AG09309 (cell line): ENCODE data around the gene MAPK14.

ENCODE experiments used
- DNase-seq: peaks from one replicate; pipeline ENCODE4 v3.0.0-alpha.2; 2010; ENCODE audit warnings: low read depth
- H3K4me3 ChIP-seq: 2 replicates; pipeline ENCODE4 v1.5.1; 2011; ENCODE audit warnings: mild to moderate bottlenecking, low read depth, low read length, moderate library complexity; ENCODE audit not compliant: control insufficient read depth
- TF ChIP-seq, protein P1 (sequence below): IDR thresholded peaks from 2 replicates; pipeline ENCODE4 v1.5.1; 2011; ENCODE audit warnings: mild to moderate bottlenecking, low read depth, low read length, inconsistent platforms; ENCODE audit not compliant: insufficient read depth, control insufficient read depth; ENCODE audit errors: missing control alignments

The MAPK14 gene

DNA sequence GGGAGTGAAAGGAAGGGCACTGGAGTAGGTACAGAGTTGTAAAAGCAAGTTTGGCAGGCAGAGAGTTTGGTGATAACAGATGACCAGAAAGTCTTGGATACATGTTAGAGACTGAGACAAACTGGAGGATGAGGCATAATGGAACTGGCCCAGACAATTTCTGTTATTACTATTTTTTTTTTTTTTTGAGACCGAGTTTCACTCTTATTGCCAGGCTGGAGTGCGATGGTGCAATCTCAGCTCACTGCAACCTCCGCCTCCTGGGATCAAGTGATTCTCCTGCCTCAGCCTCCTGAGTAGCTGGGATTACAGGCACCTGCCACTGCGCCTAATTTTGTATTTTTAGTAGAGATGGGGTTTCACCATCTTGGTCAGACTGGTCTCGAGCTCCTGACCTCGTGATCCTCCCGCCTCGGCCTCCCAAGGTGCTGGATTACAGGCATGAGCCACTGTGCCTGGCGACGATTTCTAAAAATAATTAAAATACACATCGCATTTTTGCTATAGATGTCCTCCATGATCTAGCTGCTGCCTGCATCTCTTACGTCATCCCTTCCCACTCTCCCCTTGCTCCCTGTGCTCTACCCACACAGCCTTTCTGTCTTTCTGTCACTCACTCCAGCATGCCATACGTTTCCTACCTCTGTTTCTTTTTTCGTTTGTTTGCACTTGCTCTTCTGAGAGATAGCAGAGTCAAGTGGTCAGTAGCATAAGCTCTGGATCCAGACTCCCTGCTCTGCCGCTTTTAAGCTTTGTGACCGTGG lies 23.5 kb downstream of the MAPK14 start:
- no peak for DNase-seq
- H3K4me3 ChIP-seq = no peak overlapping the region
- TF ChIP-seq, protein P1, sequence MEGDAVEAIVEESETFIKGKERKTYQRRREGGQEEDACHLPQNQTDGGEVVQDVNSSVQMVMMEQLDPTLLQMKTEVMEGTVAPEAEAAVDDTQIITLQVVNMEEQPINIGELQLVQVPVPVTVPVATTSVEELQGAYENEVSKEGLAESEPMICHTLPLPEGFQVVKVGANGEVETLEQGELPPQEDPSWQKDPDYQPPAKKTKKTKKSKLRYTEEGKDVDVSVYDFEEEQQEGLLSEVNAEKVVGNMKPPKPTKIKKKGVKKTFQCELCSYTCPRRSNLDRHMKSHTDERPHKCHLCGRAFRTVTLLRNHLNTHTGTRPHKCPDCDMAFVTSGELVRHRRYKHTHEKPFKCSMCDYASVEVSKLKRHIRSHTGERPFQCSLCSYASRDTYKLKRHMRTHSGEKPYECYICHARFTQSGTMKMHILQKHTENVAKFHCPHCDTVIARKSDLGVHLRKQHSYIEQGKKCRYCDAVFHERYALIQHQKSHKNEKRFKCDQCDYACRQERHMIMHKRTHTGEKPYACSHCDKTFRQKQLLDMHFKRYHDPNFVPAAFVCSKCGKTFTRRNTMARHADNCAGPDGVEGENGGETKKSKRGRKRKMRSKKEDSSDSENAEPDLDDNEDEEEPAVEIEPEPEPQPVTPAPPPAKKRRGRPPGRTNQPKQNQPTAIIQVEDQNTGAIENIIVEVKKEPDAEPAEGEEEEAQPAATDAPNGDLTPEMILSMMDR = no peak

GRCh38 chr6:36052097-36052496 lies 24.5 kb downstream of the MAPK14 start:
- no peak for DNase-seq
- TF ChIP-seq, protein P1 = no peak

GRCh38 chr6:36053878-36054277 lies 26.3 kb downstream of the MAPK14 start:
- no peak overlapping the region for H3K4me3 ChIP-seq
- TF ChIP-seq, protein P1 = no peak
- DNase-seq = no peak

More at GRCh38 chr6:36052097-36052496, 24.5 kb downstream of the MAPK14 start:
- no peak overlapping the region for H3K4me3 ChIP-seq

DNA sequence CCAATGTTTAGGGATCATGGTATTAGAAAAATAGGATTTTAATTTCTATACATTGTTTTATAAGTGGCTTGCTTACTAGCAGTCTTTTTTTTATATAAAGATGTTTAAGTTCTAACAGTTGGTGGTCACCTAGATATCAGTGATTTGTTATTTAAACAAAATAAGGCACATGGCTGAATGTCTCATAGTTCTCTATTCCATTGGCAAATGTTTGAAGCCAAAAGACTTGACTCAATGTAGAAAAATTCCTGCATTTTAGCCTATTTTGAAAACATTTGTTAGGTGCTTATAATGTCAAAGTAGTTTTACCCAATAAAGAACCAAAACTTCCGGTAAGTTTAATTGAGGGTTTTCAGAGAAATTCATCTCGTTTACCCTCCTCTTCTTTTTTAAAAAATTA lies 26.8 kb downstream of the MAPK14 start:
- no peak for DNase-seq
- TF ChIP-seq, protein P1 = no peak
- no peak overlapping the region for H3K4me3 ChIP-seq

DNA sequence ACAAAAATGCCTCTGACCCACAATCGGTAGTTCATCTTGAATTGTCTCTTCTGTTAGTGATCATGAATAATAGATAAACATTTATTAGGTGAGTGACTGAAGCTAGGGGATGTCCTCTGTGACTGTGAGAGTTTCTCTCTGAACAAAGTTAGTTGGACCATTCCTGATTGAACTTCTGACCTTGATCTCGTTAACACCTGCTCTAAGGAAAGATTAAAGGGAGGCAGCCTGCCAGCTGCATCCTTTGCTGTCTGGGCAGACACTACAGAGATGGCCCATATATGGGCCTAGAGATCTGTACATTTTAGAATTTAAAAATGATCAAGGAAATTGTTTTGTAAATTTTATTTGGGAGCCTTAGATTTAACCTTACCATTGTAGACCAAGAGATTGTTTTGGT lies 27.3 kb downstream of the MAPK14 start:
- TF ChIP-seq, protein P1 = no peak
- DNase-seq = no peak
- no peak overlapping the region for H3K4me3 ChIP-seq

DNA sequence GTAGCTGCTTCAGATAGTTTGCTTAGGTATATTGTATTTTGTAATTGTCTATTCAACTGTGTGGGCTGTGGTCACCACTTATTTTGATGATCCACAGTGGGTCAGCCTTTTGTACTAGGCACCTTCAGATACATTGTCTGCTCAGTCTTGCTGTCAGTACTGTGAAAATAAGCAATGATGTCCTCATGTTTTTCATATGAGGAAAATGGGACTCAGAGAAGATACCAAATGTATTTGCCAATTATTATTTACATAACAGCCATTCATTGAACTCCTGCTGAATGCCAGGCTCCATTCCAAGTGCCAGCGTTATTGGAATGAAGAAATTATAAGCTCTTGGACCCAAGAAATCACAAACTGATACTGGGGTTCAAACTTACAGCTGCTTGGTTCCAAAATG lies 28.6 kb downstream of the MAPK14 start:
- H3K4me3 ChIP-seq = no peak overlapping the region
- TF ChIP-seq, protein P1 = no peak
- DNase-seq = no peak
